Heart left ventricle (tissue), 16 donors: ENCODE results near the gene SHISA5. TPM values are rescaled to one million over a fixed set of nuclear protein-coding genes. Genes with fewer than 3 reads are reported as not detected.

Experiments used
- ATAC-seq, 4 donors: fragments of 200-7000 bp; cut with Tn5 transposase; one replicate each; pipeline ENCODE4 v1.9.1; 2020 to 2022; ENCODE audit warnings: moderate library complexity in 4 of 4, mild to moderate bottlenecking in 3 of 4, moderate number of reproducible peaks in 1 of 4
- DNase-seq, 5 donors: peaks; one replicate each; pipeline ENCODE4 v3.0.0-alpha.2; 2020
- H3K27ac ChIP-seq, 12 donors: fragments of 200-600 bp; sonication (generic) in 4 of 12; one replicate each; pipeline versions ENCODE4 v1.5.0 to v1.8.0; 2016 to 2022; ENCODE audit warnings: mild to moderate bottlenecking in 2 of 12
- H3K27me3 ChIP-seq, 9 donors: fragments of 200-600 bp; sonication (generic) in 2 of 9; one replicate each; pipeline versions ENCODE4 v1.5.1 to v1.8.0; 2016 to 2022; ENCODE audit warnings: mild to moderate bottlenecking in 3 of 9
- H3K36me3 ChIP-seq, 9 donors: fragments of 200-600 bp; sonication (generic) in 2 of 9; one replicate each; pipeline versions ENCODE4 v1.5.0 to v1.8.0; 2018 to 2022; ENCODE audit warnings: mild to moderate bottlenecking in 2 of 9
- H3K4me1 ChIP-seq, 12 donors: fragments of 200-600 bp; sonication (generic) in 4 of 12; one replicate each; pipeline versions ENCODE4 v1.5.0 to v1.8.0; 2016 to 2022; ENCODE audit warnings: mild to moderate bottlenecking in 3 of 12
- H3K4me3 ChIP-seq, 12 donors: fragments of 200-600 bp; sonication (generic) in 4 of 12; one replicate each; pipeline versions ENCODE4 v1.5.0 to v1.8.0; 2017 to 2022; ENCODE audit warnings: mild to moderate bottlenecking in 9 of 12, moderate library complexity in 4 of 12
- H3K9me3 ChIP-seq, 12 donors: fragments of 200-600 bp; sonication (generic) in 4 of 12; one replicate each; pipeline versions ENCODE4 v1.5.0 to v1.8.0; 2016 to 2022; ENCODE audit warnings: mild to moderate bottlenecking in 1 of 12
- CTCF ChIP-seq, 12 donors: fragments of 200-600 bp; sonication (generic) in 4 of 12; IDR thresholded peaks; one replicate each; pipeline versions ENCODE4 v1.5.0 to v1.8.0; 2018 to 2022; ENCODE audit warnings: antibody characterized with exemption in 12 of 12, mild to moderate bottlenecking in 5 of 12
- POLR2A ChIP-seq, 2 donors: fragments of 450-650 bp; IDR thresholded peaks; one replicate each; pipeline ENCODE4 v1.6.1; 2017; ENCODE audit warnings: antibody characterized with exemption in 2 of 2, mild to moderate bottlenecking in 2 of 2, moderate library complexity in 2 of 2
- WGBS, 4 donors: extraction: QIAGEN DNeasy Blood & Tissue Kit in 2 of 4; methylation state at CpG; one replicate each; pipeline versions ENCODE4 v1.1.5 to v1.1.7; 2013 to 2018; 5-methylcytosine and 5-hydroxymethylcytosine counted together
- intact Hi-C, 10 donors: fragments of 100-400 bp; cut with DNase I; formaldehyde crosslinking; loops; one replicate each; pipeline versions ENCODE4 v1.11.1 to v1.14.2; 2022
- polyA plus RNA-seq, 2 donors: library from polyadenylated mRNA; stranded (reverse); fragments of 200-250 nt; gene quantifications; one replicate each; pipeline ENCODE4 v1.2.3, GENCODE V29; 2013
- total RNA-seq, 9 donors: library from RNA; depleted of rRNA in 2 of 9; stranded (reverse); fragments of >200 nt in 2 of 9; fragmentation: NEBNext Ultra II Directional in 3 of 9; extraction: Animal tissue kit (Norgen Biotek cat#: 25700) in 3 of 9; gene quantifications; one replicate each; pipeline versions ENCODE4 v1.1.0 to v1.2.4, GENCODE V29; 2016 to 2023
- donor health status: ischemic (EF 13 %, LVEDD 7.1; RV severe dilation, severe dysfunction).
- donor health status: healthy with polysubstance abuse.
- donor health status: DM: no; HTN: yes; CAD: no.
- donor health status: DM: no; HTN: no; CAD: no.
- donor health status: ischemic (EF 25% LVEDD 6.9; RV normal size, moderate dysfunction).
- donor health status: ischemic (EF 25% LVEDD 5.7; RV mildly dilated, moderate dysfunction).
- donor health status: healthy.
- donor health status: DM: yes; HTN: yes; CAD: no.
- donor health status: ischemic (EF 35%, LVEDD 5.7; RV mildly dilated, moderate dysfunction).
- donor health status: nonischemic (EF 11% LVEDD 7.7; RV severe dilation, severe dysfunction).
- donor health status: DM: yes; HTN: yes; CAD: no.
- donor health status: PGD.
- donor health status: ischemic (EF 29% LVEDD 5.4; RV normal size, mild dysfunction).
- donor health status: nonischemic (EF 23%, LVEDD 6.1; RV moderate dilation, normal function).

SHISA5 gene
- total and polyA plus RNA-seq, 11 donors = 25.8 to 124 (median 54.6) TPM

GRCh38 chr3:48425281-48425812 lies 78.6 kb downstream of the SHISA5 start:
- TF ChIP-seq POLR2A (IDR thresholded peaks at IDR 0.05) = no peak
- TF ChIP-seq CTCF (IDR thresholded peaks at IDR 0.05) = no peak
- intact Hi-C loops = no loop called here
- WGBS, 4 donors = 41 to 49% (median 44%) methylated on average over 7 to 13 of the region's 13 CpGs
- DNase-seq = peak; percentile 53 to 77 (median 63)
- Histone ChIP-seq H3K9me3 (no peaks in the 10 kb centered on the region), H3K4me3 (no peak overlapping the region), H3K27me3 (no peaks in the 10 kb centered on the region), H3K27ac (peak overlapping the region; percentile 55 to 94 (median 89)), H3K36me3 (peaks cover 0 to 6% (median 0%) of the 10 kb centered on the region in 9 donors), H3K4me1 (peaks cover 4 to 86% (median 40%) of the 10 kb centered on the region in 12 donors)
- ATAC-seq = peak; percentile 28 to 63 (median 32)

- 78 to 88% (median 84%) methylated on average over 14 to 27 of the region's 27 CpGs for WGBS, 4 donors
- Histone ChIP-seq H3K36me3 (peaks cover 0 to 18% (median 0%) of the 10 kb centered on the region in 9 donors), H3K27me3 (no peaks in the 10 kb centered on the region), H3K4me1 (peaks cover 4 to 77% (median 33%) of the 10 kb centered on the region in 12 donors), H3K27ac (peak overlapping the region in 5 of 12 donors; percentile 85 to 94 (median 91)), H3K4me3 (no peak overlapping the region), H3K9me3 (no peaks in the 10 kb centered on the region)
- peak in 1 of 5 donors; percentile 64 for DNase-seq
- TF ChIP-seq POLR2A (IDR thresholded peaks at IDR 0.05) (no peak), CTCF (IDR thresholded peaks at IDR 0.05) (no peak)
- intact Hi-C loops = no loop called here
- ATAC-seq = no peak
These were observed 79.9 kb downstream of the SHISA5 start for GRCh38 chr3:48423883-48424695.

GRCh38 chr3:48423241-48423882 lies 80.6 kb downstream of the SHISA5 start:
- no peaks in the 10 kb centered on the region for H3K9me3 ChIP-seq
- intact Hi-C loops = no loop called here
- TF ChIP-seq POLR2A (IDR thresholded peaks at IDR 0.05) (no peak), CTCF (IDR thresholded peaks at IDR 0.05) (no peak)
- no peak overlapping the region for H3K4me3 ChIP-seq
- no peaks in the 10 kb centered on the region for H3K27me3 ChIP-seq
- H3K4me1 ChIP-seq = peaks cover 4 to 72% (median 32%) of the 10 kb centered on the region in 12 donors
- peak in 1 of 5 donors; percentile 58 for DNase-seq
- H3K36me3 ChIP-seq = peaks cover 0 to 25% (median 0%) of the 10 kb centered on the region in 9 donors
- peak overlapping the region in 1 of 12 donors; percentile 94 for H3K27ac ChIP-seq
- ATAC-seq = no peak
- 81 to 92% (median 88%) methylated on average over 11 to 25 of the region's 25 CpGs for WGBS, 4 donors

GRCh38 chr3:48422681-48423080 lies 81.3 kb downstream of the SHISA5 start:
- Histone ChIP-seq H3K27ac (no peak overlapping the region), H3K27me3 (no peaks in the 10 kb centered on the region), H3K36me3 (peaks cover 0 to 28% (median 2%) of the 10 kb centered on the region in 9 donors), H3K4me1 (peaks cover 4 to 65% (median 27%) of the 10 kb centered on the region in 12 donors), H3K9me3 (no peaks in the 10 kb centered on the region), H3K4me3 (no peak overlapping the region)
- ATAC-seq (no peak), DNase-seq (peak in 1 of 5 donors; percentile 31)
- intact Hi-C loops = no loop called here
- 85 to 89% (median 86%) methylated on average over 5 to 8 of the region's 8 CpGs for WGBS, 4 donors
- TF ChIP-seq POLR2A (IDR thresholded peaks at IDR 0.05) (no peak), CTCF (IDR thresholded peaks at IDR 0.05) (no peak)
